Vagina (tissue), 2 donors: ENCODE data around the gene COL25A1. TPM values are rescaled to one million over a fixed set of nuclear protein-coding genes. Genes with fewer than 3 reads are reported as not detected.

Experiments used
- DNase-seq, 2 donors: peaks; one replicate each; pipeline ENCODE4 v3.0.0-alpha.2; 2017; ENCODE audit errors: extremely low spot score in 2 of 2
- H3K27ac ChIP-seq: fragments of 200-600 bp; sonication (generic); one replicate; pipeline ENCODE4 v1.5.1; 2019
- H3K27me3 ChIP-seq: fragments of 200-600 bp; sonication (generic); one replicate; pipeline ENCODE4 v1.5.1; 2019
- H3K36me3 ChIP-seq, 2 donors: fragments of 200-600 bp; sonication (generic); one replicate each; pipeline ENCODE4 v1.5.1; 2017 to 2019
- H3K4me1 ChIP-seq: fragments of 200-600 bp; sonication (generic); one replicate; pipeline ENCODE4 v1.5.1; 2019
- H3K4me3 ChIP-seq, 2 donors: fragments of 200-600 bp; sonication (generic); 1 replicate in 1 of 2; 2 replicates in 1 of 2; pipeline ENCODE4 v1.5.1; 2016 to 2019
- H3K9me3 ChIP-seq: fragments of 200-600 bp; sonication (generic); one replicate; pipeline ENCODE4 v1.5.1; 2019
- CTCF ChIP-seq, 3 experiments: fragments of 450-650 bp in 2 of 3; fragments of 200-600 bp in 1 of 3; sonication (generic) in 1 of 3; IDR thresholded peaks; one replicate each; pipeline ENCODE4 v1.5.1; 2017 to 2019; ENCODE audit warnings: antibody characterized with exemption in 3 of 3, mild to moderate bottlenecking in 2 of 3, moderate library complexity in 2 of 3
- POLR2A ChIP-seq, 2 donors: fragments of 450-650 bp; IDR thresholded peaks; one replicate each; pipeline ENCODE4 v1.6.1; 2017; ENCODE audit warnings: antibody characterized with exemption in 2 of 2, mild to moderate bottlenecking in 2 of 2, moderate library complexity in 2 of 2
- POLR2AphosphoS5 ChIP-seq, 2 donors: sonication (generic); formaldehyde crosslinking; IDR thresholded peaks; one replicate each; pipeline ENCODE4 v1.9.0; 2017; ENCODE audit warnings: antibody characterized with exemption in 2 of 2, mild to moderate bottlenecking in 2 of 2, low read depth in 1 of 2; ENCODE audit not compliant: insufficient read depth in 1 of 2
- intact Hi-C: fragments of 100-400 bp; cut with DNase I; formaldehyde crosslinking; loops from one replicate; pipeline ENCODE4 v1.15.1; 2023
- total RNA-seq: library from RNA; depleted of rRNA; stranded (reverse); fragments of >200 nt; gene quantifications from one replicate; pipeline ENCODE4 v1.2.3, GENCODE V29; 2016

The COL25A1 gene
- total RNA-seq, 1 donor from 2014 or later = 0.49 TPM

- Histone ChIP-seq H3K4me1 (peaks cover 14% of the 10 kb centered on the region), H3K9me3 (no peaks in the 10 kb centered on the region), H3K27me3 (no peaks in the 10 kb centered on the region), H3K4me3 (no peak overlapping the region), H3K36me3 (no peaks in the 10 kb centered on the region), H3K27ac (no peak overlapping the region)
- intact Hi-C loops = no loop called here
- TF ChIP-seq POLR2A (IDR thresholded peaks at IDR 0.05) (no peak), CTCF (IDR thresholded peaks at IDR 0.05) (no peak), POLR2AphosphoS5 (IDR thresholded peaks at IDR 0.05; ENCODE audit: insufficient read depth in 1 of 2, low read depth in 1 of 2) (no peak)
- no peak for DNase-seq
Observed at GRCh38 chr4:108766058-108766457, 536.4 kb downstream of the COL25A1 start.

GRCh38 chr4:108763986-108764385 lies 538.5 kb downstream of the COL25A1 start:
- DNase-seq = no peak
- Histone ChIP-seq H3K27ac (no peak overlapping the region), H3K36me3 (no peaks in the 10 kb centered on the region), H3K27me3 (no peaks in the 10 kb centered on the region), H3K4me1 (peaks cover 14% of the 10 kb centered on the region), H3K4me3 (no peak overlapping the region), H3K9me3 (no peaks in the 10 kb centered on the region)
- intact Hi-C loops = no loop called here
- TF ChIP-seq CTCF (IDR thresholded peaks at IDR 0.05) (no peak), POLR2AphosphoS5 (IDR thresholded peaks at IDR 0.05; ENCODE audit: insufficient read depth in 1 of 2, low read depth in 1 of 2) (no peak), POLR2A (IDR thresholded peaks at IDR 0.05) (no peak)

GRCh38 chr4:108763226-108763593 lies 539.2 kb downstream of the COL25A1 start:
- peaks cover 14% of the 10 kb centered on the region for H3K4me1 ChIP-seq
- no peaks in the 10 kb centered on the region for H3K27me3 ChIP-seq
- H3K4me3 ChIP-seq = peak overlapping the region; percentile 46 to 49
- intact Hi-C loops = no loop called here
- TF ChIP-seq POLR2AphosphoS5 (IDR thresholded peaks at IDR 0.05; ENCODE audit: insufficient read depth in 1 of 2, low read depth in 1 of 2) (no peak), CTCF (IDR thresholded peaks at IDR 0.05) (no peak), POLR2A (IDR thresholded peaks at IDR 0.05) (no peak)
- H3K27ac ChIP-seq = no peak overlapping the region
- DNase-seq = no peak
- H3K9me3 ChIP-seq = no peaks in the 10 kb centered on the region
- no peaks in the 10 kb centered on the region for H3K36me3 ChIP-seq

- TF ChIP-seq POLR2A (IDR thresholded peaks at IDR 0.05) = no peak
- no peak for TF ChIP-seq POLR2AphosphoS5 (IDR thresholded peaks at IDR 0.05; ENCODE audit: insufficient read depth in 1 of 2, low read depth in 1 of 2)
- no peak for TF ChIP-seq CTCF (IDR thresholded peaks at IDR 0.05)
- Histone ChIP-seq H3K4me3 (peak within 1 kb of the TSS; percentile 46 to 49), H3K27me3 (no peaks in the 10 kb centered on the region), H3K36me3 (no peaks in the 10 kb centered on the region), H3K4me1 (peaks cover 14% of the 10 kb centered on the region), H3K9me3 (no peaks in the 10 kb centered on the region), H3K27ac (no peak within 1 kb of the TSS)
- DNase-seq = no peak
- intact Hi-C loops = no loop called here
Observed at GRCh38 chr4:108762559-108763225, 539.8 kb downstream of the COL25A1 start, which contains the start of gene ETNPPL. Gene ETNPPL, minus strand, starts transcription at chr4:108763053. Its CDS starts 155 bp downstream, at chr4:108762898.

Other genes starting within 250 kb of the COL25A1 start
- gene SEC24B, start 131.2 kb upstream of the COL25A1 start, total RNA-seq = 42.2 TPM